Activated CD4-positive, alpha-beta T cell treated with anti-CD3 and anti-CD28 coated beads for 1 hour (primary cell): ENCODE measurements around the gene STX1B.

Experiments
- DNase-seq: peaks from one replicate; pipeline ENCODE4 v3.0.0-alpha.2; 2020

The STX1B gene

GRCh38 chr16:30972872-30973271 lies 37.6 kb downstream of the STX1B start:
- no peak for DNase-seq

GRCh38 chr16:30971298-30971697 lies 39.1 kb downstream of the STX1B start:
- no peak for DNase-seq

GRCh38 chr16:30969246-30969842 lies 41.1 kb downstream of the STX1B start:
- DNase-seq, result no peak

GRCh38 chr16:30967795-30968194 lies 42.6 kb downstream of the STX1B start:
- DNase-seq, result no peak

- DNase-seq, result no peak
Observed at GRCh38 chr16:30966033-30966619, 44.3 kb downstream of the STX1B start.

GRCh38 chr16:30965436-30965835 lies 45.0 kb downstream of the STX1B start:
- no peak for DNase-seq

- no peak for DNase-seq
Observed at GRCh38 chr16:30964574-30965226, 45.7 kb downstream of the STX1B start.

- no peak for DNase-seq
Observed at GRCh38 chr16:30963925-30964511, 46.4 kb downstream of the STX1B start.

GRCh38 chr16:30961384-30961783 lies 49.1 kb downstream of the STX1B start:
- no peak for DNase-seq

GRCh38 chr16:30958175-30959079 lies 52.0 kb downstream of the STX1B start:
- no peak for DNase-seq

GRCh38 chr16:30957456-30958174 lies 52.8 kb downstream of the STX1B start, which contains the start of gene SETD1A:
Gene SETD1A (plus strand): TSS chr16:30957754. CDS start chr16:30958732, 978 bp downstream.
- DNase-seq, result peak; percentile 94

GRCh38 chr16:30956601-30957455 lies 53.6 kb downstream of the STX1B start:
- peak; percentile 80 for DNase-seq

- DNase-seq, result no peak
Observed at GRCh38 chr16:30954993-30955392, 55.4 kb downstream of the STX1B start.

GRCh38 chr16:30953511-30954124 lies 56.8 kb downstream of the STX1B start:
- DNase-seq, result no peak

GRCh38 chr16:30953111-30953510 lies 57.3 kb downstream of the STX1B start:
- no peak for DNase-seq

GRCh38 chr16:30951750-30952149 lies 58.7 kb downstream of the STX1B start:
- no peak for DNase-seq

GRCh38 chr16:30951193-30951592 lies 59.2 kb downstream of the STX1B start:
- DNase-seq, result no peak

- no peak for DNase-seq
Observed at GRCh38 chr16:30950516-30951065, 59.8 kb downstream of the STX1B start.

- DNase-seq, result no peak
Observed at GRCh38 chr16:30949650-30950515, 60.6 kb downstream of the STX1B start.
